PC-3 (cell line): ENCODE data around the gene CACNA1C. TPM values are rescaled to one million over a fixed set of nuclear protein-coding genes. Genes with fewer than 3 reads are reported as not detected.

Experiments used
- ATAC-seq: fragments of 200-7000 bp; cut with Tn5 transposase; 2 replicates; pipeline ENCODE4 v1.9.1; 2020; ENCODE audit warnings: mild to moderate bottlenecking, moderate library complexity
- BruUV-seq: library from RNA; stranded (reverse); fragments of 400-500 nt; replicated peaks from 2 replicates; lab custom pipeline; 2021; lab: Mats Ljungman, UMichigan
- CTCF ChIA-PET: fragments of 300-600 bp; sonication (Branson Sonifier 250); formaldehyde crosslinking; loops from one replicate; lab custom pipeline; 2022; ENCODE audit warnings: antibody characterized with exemption; lab: Charles Lee
- POLR2A ChIA-PET: fragments of 300-600 bp; sonication (Branson Sonifier 250); formaldehyde crosslinking; loops from one replicate; lab custom pipeline; 2022; ENCODE audit warnings: antibody characterized with exemption; ENCODE audit not compliant: unreplicated experiment; lab: Charles Lee
- DNase-seq: peaks from one replicate; pipeline ENCODE4 v3.0.0-alpha.2; 2015
- H2AFZ ChIP-seq: fragments of 300-600 bp; sonication (generic); 2 replicates; pipeline ENCODE4 v1.6.0; 2016; ENCODE audit warnings: antibody characterized with exemption, low read length
- H3F3A ChIP-seq: fragments of 300-600 bp; sonication (generic); one replicate; pipeline ENCODE4 v1.6.0; 2017; ENCODE audit warnings: antibody characterized with exemption, low read length, control low read depth, mild to moderate bottlenecking; ENCODE audit not compliant: unreplicated experiment
- H3K27ac ChIP-seq: fragments of 300-600 bp; sonication (generic); 2 replicates; pipeline ENCODE4 v1.5.1; 2016; ENCODE audit warnings: mild to moderate bottlenecking, low read length
- H3K27me3 ChIP-seq: fragments of 300-600 bp; sonication (generic); 2 replicates; pipeline ENCODE4 v1.6.1; 2016; ENCODE audit warnings: low read length, mixed read lengths
- H3K36me3 ChIP-seq: fragments of 300-600 bp; sonication (generic); 2 replicates; pipeline ENCODE4 v1.6.1; 2016; ENCODE audit warnings: low read depth, mixed run types, low read length, mixed read lengths
- H3K4me1 ChIP-seq: fragments of 300-600 bp; sonication (generic); 2 replicates; pipeline ENCODE4 v1.5.1; 2016; ENCODE audit warnings: low read length; ENCODE audit not compliant: insufficient read depth
- H3K4me2 ChIP-seq: fragments of 300-600 bp; sonication (generic); 2 replicates; pipeline ENCODE4 v1.6.0; 2016; ENCODE audit warnings: low read length
- H3K4me3 ChIP-seq: fragments of 300-600 bp; sonication (generic); 2 replicates; pipeline ENCODE4 v1.5.1; 2016; ENCODE audit warnings: mild to moderate bottlenecking, low read length, mixed read lengths
- H3K79me2 ChIP-seq: fragments of 300-600 bp; sonication (generic); 2 replicates; pipeline ENCODE4 v1.6.1; 2017; ENCODE audit warnings: low read length, mixed read lengths
- H3K9ac ChIP-seq: fragments of 300-600 bp; sonication (generic); 2 replicates; pipeline ENCODE4 v1.6.0; 2016; ENCODE audit warnings: mild to moderate bottlenecking, low read length
- H3K9me2 ChIP-seq: fragments of 300-600 bp; sonication (generic); replicated peaks from 2 replicates; pipeline ENCODE4 v1.6.1; 2016; ENCODE audit warnings: mixed run types, low read length, mixed read lengths
- H3K9me3 ChIP-seq: fragments of 300-600 bp; sonication (generic); 2 replicates; pipeline ENCODE4 v1.6.1; 2016; ENCODE audit warnings: low read length, mixed read lengths
- H4K20me1 ChIP-seq: fragments of 300-600 bp; sonication (generic); 2 replicates; pipeline ENCODE4 v1.6.1; 2016; ENCODE audit warnings: low read length, mixed read lengths
- EZH2 ChIP-seq: fragments of 300-600 bp; sonication (generic); IDR thresholded peaks from one replicate; pipeline ENCODE4 v1.6.1; 2017; ENCODE audit warnings: antibody characterized with exemption, mild to moderate bottlenecking, low read length; ENCODE audit not compliant: unreplicated experiment
- EZH2phosphoT487 ChIP-seq: fragments of 300-600 bp; sonication (generic); IDR thresholded peaks from 2 replicates; pipeline ENCODE4 v1.6.1; 2018; ENCODE audit warnings: mild to moderate bottlenecking, antibody characterized with exemption, low read length, borderline replicate concordance
- intact Hi-C: fragments of 100-400 bp; cut with micrococcal nuclease; formaldehyde crosslinking; loops from 2 replicates; pipeline ENCODE4 v1.9.0; 2023
- total RNA-seq: library from RNA; depleted of rRNA; stranded (reverse); fragments of >200 nt; gene quantifications from 2 replicates; pipeline ENCODE4 v1.2.3, GENCODE V29; 2014
- TF ChIP-seq, protein P1 (sequence below): fragments of 300-600 bp; sonication (generic); conservative IDR thresholded peaks from 2 replicates; pipeline ENCODE4 v1.5.1; 2017; ENCODE audit warnings: antibody characterized with exemption, low read depth, mild to moderate bottlenecking, low read length

The CACNA1C gene
- total RNA-seq, 1 experiment from 2014 or later, result not detected

DNA sequence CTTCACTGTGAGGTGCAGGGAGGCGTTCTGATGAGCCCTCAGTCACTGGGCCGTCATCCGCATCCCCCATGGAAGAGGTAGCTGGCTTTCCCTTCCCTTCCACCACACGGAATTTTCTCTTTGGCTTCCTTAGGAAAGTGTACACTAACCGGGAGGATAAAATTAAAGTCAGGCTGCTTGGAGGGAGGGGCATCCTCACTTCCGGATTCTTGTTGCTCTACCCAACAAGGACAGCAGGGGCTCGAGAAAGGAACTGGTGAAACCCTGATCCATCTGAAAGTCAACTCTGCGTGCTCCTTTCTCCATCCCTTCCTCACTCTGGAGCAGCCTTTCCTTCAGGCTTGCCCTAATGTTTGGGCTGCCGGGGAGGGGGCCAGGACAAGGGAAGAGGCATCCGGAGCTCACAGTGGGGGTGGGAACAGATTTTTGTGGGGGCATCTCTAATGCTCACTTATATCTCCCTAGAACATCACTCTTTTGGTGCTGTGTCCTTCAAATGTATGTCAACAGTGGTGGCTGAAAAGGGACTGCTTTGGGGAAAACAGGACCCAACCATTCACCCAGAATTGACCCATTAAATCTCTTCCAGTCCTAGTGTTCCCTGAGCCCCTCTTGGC, 640.6 kb downstream of the CACNA1C start:
- POLR2A ChIA-PET, result no interaction called here
- H3K9me2 ChIP-seq, result no peaks in the 10 kb centered on the region
- ATAC-seq, result no peak

DNA sequence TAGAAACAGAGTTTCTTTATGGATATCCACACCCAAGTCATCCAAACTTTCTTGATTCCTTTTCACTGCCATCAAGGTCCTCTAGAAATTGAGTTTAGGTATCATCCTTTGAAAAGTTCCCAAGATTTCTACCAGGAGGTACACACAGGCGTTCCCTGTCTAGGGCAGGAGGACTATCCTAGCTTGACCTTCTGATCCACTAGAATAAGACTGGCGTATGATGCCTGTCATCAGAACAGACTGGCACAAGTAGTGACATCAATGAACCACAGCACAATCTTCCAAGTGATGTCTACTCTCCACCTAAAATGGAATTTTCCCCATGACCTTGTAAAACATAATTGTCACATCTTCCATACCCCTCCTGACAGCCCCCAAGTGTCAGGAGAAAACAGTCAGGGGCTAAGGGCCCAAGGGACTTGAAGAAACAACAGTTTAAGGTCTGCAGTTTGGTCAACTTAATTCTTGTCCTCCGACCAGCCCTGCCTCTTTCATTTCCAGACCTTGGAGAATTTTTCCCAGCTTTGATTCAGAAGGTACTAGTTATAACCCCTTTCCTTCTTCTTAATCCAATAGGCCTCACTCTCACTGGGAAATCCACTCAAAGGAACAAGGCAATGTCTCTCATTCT, 641.3 kb downstream of the CACNA1C start:
- intact Hi-C loops, result no loop called here
- no peaks in the 10 kb centered on the region for H3K79me2 ChIP-seq
- ATAC-seq, result no peak
- no peak overlapping the region for H3K27ac ChIP-seq
- BruUV-seq, result no TSS peak
- H3F3A ChIP-seq, result no peaks in the 10 kb centered on the region
- no peak for TF ChIP-seq EZH2phosphoT487
- TF ChIP-seq, protein P1, sequence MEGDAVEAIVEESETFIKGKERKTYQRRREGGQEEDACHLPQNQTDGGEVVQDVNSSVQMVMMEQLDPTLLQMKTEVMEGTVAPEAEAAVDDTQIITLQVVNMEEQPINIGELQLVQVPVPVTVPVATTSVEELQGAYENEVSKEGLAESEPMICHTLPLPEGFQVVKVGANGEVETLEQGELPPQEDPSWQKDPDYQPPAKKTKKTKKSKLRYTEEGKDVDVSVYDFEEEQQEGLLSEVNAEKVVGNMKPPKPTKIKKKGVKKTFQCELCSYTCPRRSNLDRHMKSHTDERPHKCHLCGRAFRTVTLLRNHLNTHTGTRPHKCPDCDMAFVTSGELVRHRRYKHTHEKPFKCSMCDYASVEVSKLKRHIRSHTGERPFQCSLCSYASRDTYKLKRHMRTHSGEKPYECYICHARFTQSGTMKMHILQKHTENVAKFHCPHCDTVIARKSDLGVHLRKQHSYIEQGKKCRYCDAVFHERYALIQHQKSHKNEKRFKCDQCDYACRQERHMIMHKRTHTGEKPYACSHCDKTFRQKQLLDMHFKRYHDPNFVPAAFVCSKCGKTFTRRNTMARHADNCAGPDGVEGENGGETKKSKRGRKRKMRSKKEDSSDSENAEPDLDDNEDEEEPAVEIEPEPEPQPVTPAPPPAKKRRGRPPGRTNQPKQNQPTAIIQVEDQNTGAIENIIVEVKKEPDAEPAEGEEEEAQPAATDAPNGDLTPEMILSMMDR, result no peak
- no peaks in the 10 kb centered on the region for H3K4me1 ChIP-seq
- H3K4me2 ChIP-seq, result no peak overlapping the region
- H3K27me3 ChIP-seq, result peaks cover 84% of the 10 kb centered on the region
- H2AFZ ChIP-seq, result no peak overlapping the region
- no peak overlapping the region for H3K4me3 ChIP-seq
- H3K36me3 ChIP-seq, result no peaks in the 10 kb centered on the region
- no peak overlapping the region for H3K9ac ChIP-seq
- no peaks in the 10 kb centered on the region for H3K9me2 ChIP-seq
- ChIA-PET POLR2A (no interaction called here), CTCF (no interaction called here)
- H3K9me3 ChIP-seq, result no peaks in the 10 kb centered on the region
- DNase-seq, result no peak
- H4K20me1 ChIP-seq, result no peaks in the 10 kb centered on the region

More for the DNA sequence above, 640.6 kb downstream of the CACNA1C start:
- Histone ChIP-seq H2AFZ (no peak overlapping the region), H3K4me2 (no peak overlapping the region), H3F3A (no peaks in the 10 kb centered on the region), H3K27ac (no peak overlapping the region), H3K9me3 (no peaks in the 10 kb centered on the region), H3K9ac (no peak overlapping the region), H4K20me1 (no peaks in the 10 kb centered on the region), H3K27me3 (peaks cover 78% of the 10 kb centered on the region), H3K36me3 (no peaks in the 10 kb centered on the region), H3K79me2 (no peaks in the 10 kb centered on the region), H3K4me3 (no peak overlapping the region), H3K4me1 (no peaks in the 10 kb centered on the region)
- no peak for TF ChIP-seq EZH2
- no peak for TF ChIP-seq EZH2phosphoT487
- TF ChIP-seq, protein P1, result no peak
- intact Hi-C loops, result no loop called here
- no TSS peak for BruUV-seq
- CTCF ChIA-PET, result no interaction called here
- DNase-seq, result no peak

DNA sequence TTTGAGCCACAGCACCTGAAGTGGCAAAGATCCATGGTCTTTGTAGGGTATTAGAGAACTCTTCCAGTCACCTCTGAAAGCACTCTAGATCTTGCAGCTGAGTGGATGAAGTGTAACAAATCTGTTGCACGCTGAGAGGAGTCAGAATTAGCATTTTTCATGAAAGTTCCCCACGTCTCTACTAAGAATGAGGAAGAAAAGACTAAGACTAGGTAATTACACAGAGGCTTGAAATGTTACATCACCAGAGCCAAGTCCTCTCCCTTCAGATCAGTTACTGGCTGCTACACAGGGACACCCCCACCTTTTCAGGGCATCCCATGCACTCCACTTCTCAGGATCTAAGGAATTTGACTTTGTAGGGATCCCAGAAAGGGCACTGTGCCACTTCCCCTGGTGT, 643.3 kb downstream of the CACNA1C start:
- CTCF ChIA-PET, result no interaction called here
- Histone ChIP-seq H3K9me3 (no peaks in the 10 kb centered on the region), H3K79me2 (no peaks in the 10 kb centered on the region), H3K27ac (no peak overlapping the region), H3F3A (no peaks in the 10 kb centered on the region), H2AFZ (no peak overlapping the region), H3K36me3 (no peaks in the 10 kb centered on the region), H3K9me2 (no peaks in the 10 kb centered on the region), H3K9ac (no peak overlapping the region), H3K4me2 (no peak overlapping the region), H3K4me1 (no peaks in the 10 kb centered on the region), H3K27me3 (peaks cover 65% of the 10 kb centered on the region), H4K20me1 (no peaks in the 10 kb centered on the region), H3K4me3 (no peak overlapping the region)
- DNase-seq (no peak), ATAC-seq (no peak)
- POLR2A ChIA-PET, result no interaction called here
- no TSS peak for BruUV-seq
- no peak for TF ChIP-seq EZH2phosphoT487
- no peak for TF ChIP-seq EZH2
- TF ChIP-seq, protein P1, result no peak
- intact Hi-C loops, result no loop called here
